Ishikawa (cell line): ENCODE data around the gene GDPD5.

Source experiments
- CEBPB ChIP-seq: IDR thresholded peaks from 2 replicates; pipeline ENCODE4 v1.6.1; 2012
- CREB1 ChIP-seq: IDR thresholded peaks from 2 replicates; pipeline ENCODE4 v1.6.1; 2012; ENCODE audit warnings: low read depth
- EGR1 ChIP-seq: IDR thresholded peaks from 2 replicates; pipeline ENCODE4 v1.6.1; 2012
- EP300 ChIP-seq: IDR thresholded peaks from 2 replicates; pipeline ENCODE4 v1.6.1; 2012; ENCODE audit warnings: borderline replicate concordance
- NFIC ChIP-seq: IDR thresholded peaks from 2 replicates; pipeline ENCODE4 v1.6.1; 2012
- RAD21 ChIP-seq: IDR thresholded peaks from 2 replicates; pipeline ENCODE4 v1.6.1; 2012; ENCODE audit warnings: low read depth
- TAF1 ChIP-seq: IDR thresholded peaks from 2 replicates; pipeline ENCODE4 v1.6.1; 2012; ENCODE audit warnings: low read depth, mild to moderate bottlenecking
- TEAD4 ChIP-seq: IDR thresholded peaks from 2 replicates; pipeline ENCODE4 v1.6.1; 2012
- YY1 ChIP-seq: IDR thresholded peaks from 2 replicates; pipeline ENCODE4 v1.6.1; 2012; ENCODE audit warnings: low read depth
- TF ChIP-seq, protein P1 (sequence below): IDR thresholded peaks from 2 replicates; pipeline ENCODE4 v1.6.1; 2012
- TF ChIP-seq, protein P2 (sequence below): IDR thresholded peaks from 2 replicates; pipeline ENCODE4 v1.6.1; 2012; ENCODE audit warnings: low read depth, mild to moderate bottlenecking

DNA sequence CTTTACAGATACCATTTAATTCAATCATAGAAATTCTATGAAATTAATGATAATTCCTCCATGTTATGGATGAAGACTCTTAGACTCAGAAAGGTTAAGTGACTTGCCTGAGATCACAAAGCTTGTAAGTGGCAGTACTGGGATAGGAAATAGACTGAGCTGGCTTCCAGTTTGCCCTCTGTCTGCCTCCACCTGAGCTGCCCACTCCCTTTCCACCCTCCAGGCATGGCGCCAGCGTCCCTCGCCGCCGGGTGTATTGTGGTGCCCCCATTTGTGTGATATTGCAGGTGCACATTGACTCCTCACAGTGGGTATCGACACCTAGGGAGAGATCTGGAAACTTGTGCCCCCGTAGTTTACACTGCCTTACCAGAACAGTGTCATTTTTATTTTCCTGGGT is 135.8 kb downstream of the GDPD5 start:
- TF ChIP-seq EGR1 (no peak), EP300 (no peak), NFIC (no peak), CEBPB (no peak), RAD21 (no peak), TAF1 (no peak), YY1 (no peak), CREB1 (no peak), TEAD4 (no peak)
- TF ChIP-seq, protein P1, sequence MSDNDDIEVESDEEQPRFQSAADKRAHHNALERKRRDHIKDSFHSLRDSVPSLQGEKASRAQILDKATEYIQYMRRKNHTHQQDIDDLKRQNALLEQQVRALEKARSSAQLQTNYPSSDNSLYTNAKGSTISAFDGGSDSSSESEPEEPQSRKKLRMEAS: no peak
- TF ChIP-seq, protein P2, sequence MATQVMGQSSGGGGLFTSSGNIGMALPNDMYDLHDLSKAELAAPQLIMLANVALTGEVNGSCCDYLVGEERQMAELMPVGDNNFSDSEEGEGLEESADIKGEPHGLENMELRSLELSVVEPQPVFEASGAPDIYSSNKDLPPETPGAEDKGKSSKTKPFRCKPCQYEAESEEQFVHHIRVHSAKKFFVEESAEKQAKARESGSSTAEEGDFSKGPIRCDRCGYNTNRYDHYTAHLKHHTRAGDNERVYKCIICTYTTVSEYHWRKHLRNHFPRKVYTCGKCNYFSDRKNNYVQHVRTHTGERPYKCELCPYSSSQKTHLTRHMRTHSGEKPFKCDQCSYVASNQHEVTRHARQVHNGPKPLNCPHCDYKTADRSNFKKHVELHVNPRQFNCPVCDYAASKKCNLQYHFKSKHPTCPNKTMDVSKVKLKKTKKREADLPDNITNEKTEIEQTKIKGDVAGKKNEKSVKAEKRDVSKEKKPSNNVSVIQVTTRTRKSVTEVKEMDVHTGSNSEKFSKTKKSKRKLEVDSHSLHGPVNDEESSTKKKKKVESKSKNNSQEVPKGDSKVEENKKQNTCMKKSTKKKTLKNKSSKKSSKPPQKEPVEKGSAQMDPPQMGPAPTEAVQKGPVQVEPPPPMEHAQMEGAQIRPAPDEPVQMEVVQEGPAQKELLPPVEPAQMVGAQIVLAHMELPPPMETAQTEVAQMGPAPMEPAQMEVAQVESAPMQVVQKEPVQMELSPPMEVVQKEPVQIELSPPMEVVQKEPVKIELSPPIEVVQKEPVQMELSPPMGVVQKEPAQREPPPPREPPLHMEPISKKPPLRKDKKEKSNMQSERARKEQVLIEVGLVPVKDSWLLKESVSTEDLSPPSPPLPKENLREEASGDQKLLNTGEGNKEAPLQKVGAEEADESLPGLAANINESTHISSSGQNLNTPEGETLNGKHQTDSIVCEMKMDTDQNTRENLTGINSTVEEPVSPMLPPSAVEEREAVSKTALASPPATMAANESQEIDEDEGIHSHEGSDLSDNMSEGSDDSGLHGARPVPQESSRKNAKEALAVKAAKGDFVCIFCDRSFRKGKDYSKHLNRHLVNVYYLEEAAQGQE: no peak
